Neutrophil (primary cell): Measurements from ENCODE around the gene ZNF684.

Experiments used
- H3K27ac ChIP-seq: fragments of 200-600 bp; sonication (generic); 2 replicates; pipeline ENCODE4 v1.5.1; 2016; ENCODE audit warnings: mild to moderate bottlenecking, moderate library complexity
- H3K27me3 ChIP-seq: fragments of 200-600 bp; sonication (generic); 2 replicates; pipeline ENCODE4 v1.6.0; 2016; ENCODE audit warnings: mild to moderate bottlenecking
- H3K36me3 ChIP-seq: fragments of 200-600 bp; sonication (generic); 2 replicates; pipeline ENCODE4 v1.5.1; 2017
- H3K4me1 ChIP-seq, 2 experiments: fragments of 200-600 bp in 1 of 2; sonication (generic) in 1 of 2; 1 replicate in 1 of 2; 2 replicates in 1 of 2; pipeline versions ENCODE4 v1.5.1 to v1.6.1; 2013 to 2016; ENCODE audit warnings: low read depth in 1 of 2, low read length in 1 of 2, mild to moderate bottlenecking in 1 of 2, moderate library complexity in 1 of 2; ENCODE audit not compliant: control insufficient read depth in 1 of 2, insufficient read depth in 1 of 2
- H3K4me3 ChIP-seq, 2 experiments: fragments of 200-600 bp in 1 of 2; sonication (generic) in 1 of 2; 1 replicate in 1 of 2; 2 replicates in 1 of 2; pipeline ENCODE4 v1.5.1; 2013 to 2016; ENCODE audit warnings: low read depth in 1 of 2, low read length in 1 of 2, mild to moderate bottlenecking in 1 of 2, moderate library complexity in 1 of 2
- H3K9me3 ChIP-seq: fragments of 200-600 bp; sonication (generic); 2 replicates; pipeline ENCODE4 v1.5.1; 2016
- TF ChIP-seq, protein P1 (sequence below): fragments of 200-600 bp; sonication (generic); IDR thresholded peaks from 2 replicates; pipeline ENCODE4 v1.5.1; 2016; ENCODE audit warnings: antibody characterized with exemption

ZNF684 gene

GRCh38 chr1:40519517-40519916, 11.9 kb upstream of the ZNF684 start:
- no peaks in the 10 kb centered on the region for H3K27me3 ChIP-seq
- H3K4me3 ChIP-seq, result no peak overlapping the region
- TF ChIP-seq, protein P1, sequence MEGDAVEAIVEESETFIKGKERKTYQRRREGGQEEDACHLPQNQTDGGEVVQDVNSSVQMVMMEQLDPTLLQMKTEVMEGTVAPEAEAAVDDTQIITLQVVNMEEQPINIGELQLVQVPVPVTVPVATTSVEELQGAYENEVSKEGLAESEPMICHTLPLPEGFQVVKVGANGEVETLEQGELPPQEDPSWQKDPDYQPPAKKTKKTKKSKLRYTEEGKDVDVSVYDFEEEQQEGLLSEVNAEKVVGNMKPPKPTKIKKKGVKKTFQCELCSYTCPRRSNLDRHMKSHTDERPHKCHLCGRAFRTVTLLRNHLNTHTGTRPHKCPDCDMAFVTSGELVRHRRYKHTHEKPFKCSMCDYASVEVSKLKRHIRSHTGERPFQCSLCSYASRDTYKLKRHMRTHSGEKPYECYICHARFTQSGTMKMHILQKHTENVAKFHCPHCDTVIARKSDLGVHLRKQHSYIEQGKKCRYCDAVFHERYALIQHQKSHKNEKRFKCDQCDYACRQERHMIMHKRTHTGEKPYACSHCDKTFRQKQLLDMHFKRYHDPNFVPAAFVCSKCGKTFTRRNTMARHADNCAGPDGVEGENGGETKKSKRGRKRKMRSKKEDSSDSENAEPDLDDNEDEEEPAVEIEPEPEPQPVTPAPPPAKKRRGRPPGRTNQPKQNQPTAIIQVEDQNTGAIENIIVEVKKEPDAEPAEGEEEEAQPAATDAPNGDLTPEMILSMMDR, result no peak
- no peak overlapping the region for H3K27ac ChIP-seq
- no peaks in the 10 kb centered on the region for H3K36me3 ChIP-seq
- no peaks in the 10 kb centered on the region for H3K9me3 ChIP-seq
- peaks cover 0 to 5% of the 10 kb centered on the region in 2 experiments for H3K4me1 ChIP-seq

GRCh38 chr1:40530735-40531380, 579 bp upstream of the ZNF684 start:
- H3K4me3 ChIP-seq, result peak overlapping the region; percentile 69 to 78
- no peaks in the 10 kb centered on the region for H3K9me3 ChIP-seq
- H3K36me3 ChIP-seq, result no peaks in the 10 kb centered on the region
- peaks cover 13 to 17% of the 10 kb centered on the region in 2 experiments for H3K4me1 ChIP-seq
- H3K27me3 ChIP-seq, result no peaks in the 10 kb centered on the region
- peak overlapping the region; percentile 81 for H3K27ac ChIP-seq
- TF ChIP-seq, protein P1, result no peak

DNA sequence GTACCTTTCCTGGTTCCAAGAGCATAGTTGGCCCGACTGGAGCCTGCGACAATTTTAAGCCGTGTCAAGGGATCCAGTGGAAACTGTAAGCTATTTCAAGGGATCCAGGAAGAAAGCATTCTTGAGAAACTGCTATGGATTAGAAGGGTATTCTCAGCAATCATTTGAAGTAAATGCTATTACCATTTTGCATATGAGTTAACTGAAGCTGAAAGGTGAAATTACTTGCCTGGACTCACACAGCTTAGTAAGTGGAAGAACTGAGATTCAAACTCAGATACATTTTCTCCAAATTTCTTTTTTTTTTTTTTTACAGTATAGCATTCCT, 589 bp downstream of the ZNF684 start:
- TF ChIP-seq, protein P1, result no peak
- Histone ChIP-seq H3K27ac (peak overlapping the region; percentile 81), H3K9me3 (no peaks in the 10 kb centered on the region), H3K4me3 (peak overlapping the region; percentile 69 to 78), H3K27me3 (no peaks in the 10 kb centered on the region), H3K4me1 (peaks cover 13 to 17% of the 10 kb centered on the region in 2 experiments), H3K36me3 (no peaks in the 10 kb centered on the region)

DNA sequence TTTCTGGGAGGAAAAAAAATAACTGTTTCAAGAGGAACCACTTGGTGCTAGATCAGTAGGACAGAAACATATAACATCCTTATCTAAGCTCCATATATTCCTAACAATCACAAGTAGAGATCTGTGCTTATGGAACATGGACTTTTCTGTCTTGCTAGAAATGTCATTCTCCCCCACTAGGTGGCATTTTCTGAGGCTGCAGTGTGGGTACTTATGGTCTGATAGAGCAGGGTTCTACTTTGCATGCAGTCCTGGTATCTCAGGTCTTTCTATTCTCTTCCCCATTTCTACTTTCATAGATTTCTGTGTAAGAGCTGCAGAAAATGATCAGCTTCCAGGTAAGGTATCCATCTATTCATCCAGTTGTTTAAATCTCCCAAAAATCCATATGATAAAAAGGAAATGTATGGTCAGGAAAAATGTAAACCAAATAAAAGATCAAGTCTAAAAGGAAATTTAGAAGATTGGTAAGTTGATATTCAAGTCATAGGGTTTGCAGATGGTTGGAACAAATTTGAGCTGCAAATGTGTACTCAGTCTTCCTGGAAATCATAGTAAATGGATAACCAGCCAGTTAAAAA, 1.5 kb downstream of the ZNF684 start:
- H3K4me1 ChIP-seq, result peaks cover 13 to 17% of the 10 kb centered on the region in 2 experiments
- H3K27ac ChIP-seq, result no peak overlapping the region
- H3K36me3 ChIP-seq, result no peaks in the 10 kb centered on the region
- H3K4me3 ChIP-seq, result no peak overlapping the region
- TF ChIP-seq, protein P1, result no peak
- no peaks in the 10 kb centered on the region for H3K9me3 ChIP-seq
- no peaks in the 10 kb centered on the region for H3K27me3 ChIP-seq

GRCh38 chr1:40534589-40534988, 3.2 kb downstream of the ZNF684 start:
- no peak overlapping the region for H3K27ac ChIP-seq
- no peak overlapping the region for H3K4me3 ChIP-seq
- H3K4me1 ChIP-seq, result peaks cover 17% of the 10 kb centered on the region in 2 experiments
- H3K27me3 ChIP-seq, result no peaks in the 10 kb centered on the region
- H3K9me3 ChIP-seq, result no peaks in the 10 kb centered on the region
- H3K36me3 ChIP-seq, result no peaks in the 10 kb centered on the region
- TF ChIP-seq, protein P1, result no peak
